HG03196 (cell line): ENCODE results near the gene SLC12A3.
"Not testable (repeated sequence)": the region's sequence is repeated elsewhere in the genome, so short reads cannot be mapped to it uniquely, and the experiment has no call there.

Experiments used
- ATAC-seq: cut with Tn5 transposase; IDR thresholded peaks from one replicate; pipeline ENCODE4 v1.9.1; 2021; ENCODE audit not compliant: unreplicated experiment

SLC12A3 gene

DNA sequence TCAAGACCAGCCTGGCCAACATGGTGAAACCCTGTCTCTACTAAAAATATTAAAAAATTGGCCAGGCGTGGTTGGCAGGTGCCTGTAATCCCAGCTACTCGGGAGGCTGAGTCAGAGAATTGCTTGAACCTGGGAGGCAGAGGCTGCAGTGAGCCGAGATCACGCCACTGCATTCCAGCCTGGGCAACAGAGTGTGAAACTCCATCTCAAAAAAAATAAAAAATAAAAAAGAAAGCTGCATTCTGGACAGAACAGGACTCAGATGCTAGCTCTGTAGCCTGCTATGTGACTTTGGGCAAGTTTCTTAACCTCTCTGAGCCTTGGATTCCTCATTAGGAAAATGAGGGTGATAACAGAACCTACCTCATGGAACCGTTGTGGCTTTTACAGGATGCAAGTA, 3.8 kb downstream of the SLC12A3 start:
- ATAC-seq = not testable (repeated sequence)

- ATAC-seq = no peak
Observed at GRCh38 chr16:56869513-56870275, 4.7 kb downstream of the SLC12A3 start.

GRCh38 chr16:56870276-56870888, 5.4 kb downstream of the SLC12A3 start:
- ATAC-seq = no peak

DNA sequence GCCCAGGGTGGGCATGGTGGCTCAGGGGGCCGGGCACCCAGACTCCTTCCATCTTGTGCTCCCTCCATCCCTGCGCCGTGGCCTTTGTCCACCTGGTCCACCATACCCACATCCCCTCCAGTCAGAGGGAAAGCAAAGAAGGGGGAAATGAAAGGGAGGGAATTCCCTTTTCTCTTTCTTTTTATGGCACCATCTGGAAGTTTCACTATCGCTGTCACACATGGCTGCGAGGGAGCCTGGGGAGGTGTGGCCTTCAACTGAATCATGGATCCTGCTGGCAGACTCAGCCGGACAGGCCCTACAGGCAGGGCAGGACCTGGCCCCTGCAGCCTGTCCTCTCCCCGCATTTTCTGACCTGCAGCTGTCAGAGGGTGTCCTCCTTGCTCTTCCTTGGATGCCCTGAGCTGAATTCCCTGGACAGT, 6.2 kb downstream of the SLC12A3 start:
- no peak for ATAC-seq

DNA sequence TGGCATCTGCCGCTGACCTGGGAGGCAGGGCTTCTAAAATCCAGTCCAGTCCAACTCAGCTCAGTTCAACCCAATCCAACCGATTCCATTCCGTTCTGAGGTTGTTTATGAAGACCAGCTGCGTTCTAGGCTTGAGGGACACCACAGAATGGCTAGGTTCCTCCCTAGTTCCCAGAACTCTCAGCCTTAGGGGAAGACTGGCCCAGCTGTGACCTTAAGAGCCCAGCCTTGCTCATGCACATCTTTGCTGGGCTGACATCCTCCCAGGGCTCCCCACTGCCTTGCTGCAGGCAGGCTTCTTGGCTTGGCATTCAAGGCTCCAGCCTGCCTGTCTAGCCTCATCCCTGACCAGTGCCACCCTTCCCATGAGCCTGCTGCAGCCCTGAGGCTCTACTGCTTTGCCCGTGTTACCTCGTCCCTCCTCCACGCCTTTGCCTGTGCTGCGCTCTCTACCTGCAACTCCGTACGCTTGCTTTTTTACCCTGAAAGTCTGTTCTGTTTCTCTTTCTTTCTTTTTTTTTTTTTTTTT, 7.9 kb downstream of the SLC12A3 start:
- no peak for ATAC-seq

DNA sequence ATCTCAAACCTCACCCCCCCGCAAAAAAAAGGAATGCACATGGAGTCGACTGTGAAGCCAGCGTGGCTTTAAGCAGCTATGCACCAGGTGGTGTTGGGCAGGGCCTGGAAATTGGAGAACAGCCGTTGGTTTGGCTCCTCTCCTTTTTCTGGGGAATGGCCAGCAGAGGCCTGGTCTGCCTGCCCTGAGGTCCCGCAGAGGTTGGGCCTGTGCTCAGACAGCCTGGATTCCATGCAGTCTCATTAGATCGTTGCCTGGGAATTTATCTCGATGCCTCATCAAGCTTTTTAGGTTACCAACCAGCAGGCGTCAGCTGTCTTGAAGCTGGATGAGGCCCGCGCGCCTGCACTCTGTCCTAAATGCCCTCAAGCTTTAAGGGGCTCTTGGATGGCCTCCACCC, 9.8 kb downstream of the SLC12A3 start:
- ATAC-seq = no peak

GRCh38 chr16:56876048-56876447, 11.0 kb downstream of the SLC12A3 start:
- no peak for ATAC-seq

DNA sequence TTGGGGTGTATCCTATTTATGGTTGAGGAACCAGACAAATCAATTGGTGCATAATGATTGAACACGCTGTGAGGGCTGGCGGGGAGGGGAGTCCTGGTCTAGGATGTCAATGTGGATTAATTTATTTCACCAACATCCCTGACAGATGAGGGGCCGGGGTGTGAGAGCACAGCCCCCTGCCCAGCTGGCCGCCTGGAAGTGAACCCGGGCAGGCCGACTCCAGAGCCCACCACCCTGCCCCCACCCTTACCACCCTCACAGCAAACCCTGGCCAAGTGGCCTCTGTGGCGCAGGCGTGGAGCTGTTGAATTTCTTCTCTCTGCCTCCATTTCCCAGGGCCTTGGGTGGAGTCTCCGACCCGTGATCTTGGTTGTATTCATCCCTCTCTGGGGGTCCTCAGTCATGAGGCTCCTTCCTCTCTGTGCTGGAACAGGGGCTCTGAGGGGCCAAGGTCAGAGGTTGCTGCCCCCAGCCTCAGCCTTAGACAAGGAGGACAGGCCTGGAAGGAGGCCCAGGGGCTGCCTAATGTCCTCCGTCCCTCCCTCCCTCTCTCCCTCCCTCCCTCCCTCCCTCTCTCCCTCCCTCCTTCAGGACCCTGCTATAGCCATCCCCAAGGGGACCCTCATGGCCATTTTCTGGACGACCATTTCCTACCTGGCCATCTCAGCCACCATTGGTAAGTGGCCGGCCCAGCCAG, 12.6 kb downstream of the SLC12A3 start:
- ATAC-seq = no peak

GRCh38 chr16:56878282-56878854, 13.4 kb downstream of the SLC12A3 start:
- ATAC-seq = no peak

DNA sequence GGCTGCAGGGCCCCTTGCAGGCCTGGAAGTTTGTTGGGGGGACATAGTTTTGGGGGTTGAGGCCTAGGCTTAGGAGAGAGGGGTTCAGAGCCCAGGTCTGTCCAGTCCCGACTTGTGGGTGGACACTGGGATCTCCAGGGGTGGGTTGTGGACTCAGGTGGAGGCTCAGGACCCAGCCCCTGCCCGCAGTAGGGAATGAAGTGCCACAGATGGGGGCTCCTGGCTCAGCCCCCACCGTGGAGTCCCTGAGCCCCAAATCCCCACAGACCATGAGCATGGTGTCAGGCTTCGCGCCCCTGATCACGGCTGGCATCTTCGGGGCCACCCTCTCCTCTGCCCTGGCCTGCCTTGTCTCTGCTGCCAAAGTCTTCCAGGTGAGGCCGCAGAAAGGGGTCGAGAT, 14.3 kb downstream of the SLC12A3 start:
- no peak for ATAC-seq

DNA sequence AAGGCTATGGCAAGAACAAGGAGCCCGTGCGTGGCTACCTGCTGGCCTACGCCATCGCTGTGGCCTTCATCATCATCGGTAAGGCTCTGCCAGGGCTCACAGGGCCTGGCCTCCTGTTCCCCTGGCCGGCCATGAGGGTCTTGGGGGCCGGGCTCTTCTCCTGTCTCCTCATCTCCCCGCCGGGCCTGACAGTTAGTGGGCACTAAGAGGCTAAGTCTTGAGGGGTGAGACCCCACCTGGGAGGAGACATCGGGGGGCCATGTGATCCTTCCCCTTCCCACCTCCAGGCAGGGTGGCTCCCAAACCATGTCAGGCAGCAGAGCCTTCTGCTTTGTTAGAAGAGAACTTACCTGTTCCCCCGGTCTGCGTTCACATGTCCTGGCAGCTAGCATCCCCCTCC, 15.2 kb downstream of the SLC12A3 start:
- ATAC-seq = no peak

DNA sequence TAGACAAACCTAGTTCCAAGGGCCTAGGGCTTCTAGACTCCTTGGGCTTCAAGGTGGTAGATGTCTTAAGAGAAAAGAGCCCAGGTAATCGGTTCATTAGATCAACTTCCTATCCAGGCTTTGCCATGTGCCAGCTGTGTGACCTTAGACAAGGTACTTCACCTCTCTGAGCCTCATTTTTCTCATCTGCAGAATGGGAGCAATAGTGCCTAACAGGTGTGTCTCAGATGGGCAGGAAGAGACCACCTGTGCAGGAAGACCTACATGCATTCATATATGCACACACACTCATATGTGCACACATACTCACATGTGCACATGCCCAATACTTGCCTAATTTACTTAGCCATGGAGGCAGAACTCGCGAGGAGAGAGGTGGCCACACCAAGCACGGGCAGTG, 15.7 kb downstream of the SLC12A3 start:
- ATAC-seq = no peak

GRCh38 chr16:56882077-56882800, 17.2 kb downstream of the SLC12A3 start:
- no peak for ATAC-seq

DNA sequence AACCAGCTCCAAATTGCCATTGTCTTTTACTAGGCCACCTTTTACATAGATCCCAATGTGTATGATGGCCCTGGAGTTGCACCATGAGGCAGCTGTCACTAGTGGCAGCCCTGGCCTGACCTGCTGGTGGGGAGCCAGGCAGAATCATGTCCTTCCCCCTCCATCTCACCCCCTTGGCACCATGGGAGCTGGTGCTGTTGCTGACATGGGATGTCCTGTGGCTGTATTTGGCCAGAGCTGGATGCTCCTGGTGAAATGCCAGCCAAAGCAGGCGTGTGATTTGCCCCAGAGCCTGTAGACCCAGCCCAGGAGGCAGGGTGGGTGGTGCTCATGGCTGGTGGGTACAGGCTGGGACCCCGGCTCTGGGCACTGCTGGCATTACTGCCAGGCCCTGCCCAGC, 18.6 kb downstream of the SLC12A3 start:
- no peak for ATAC-seq

DNA sequence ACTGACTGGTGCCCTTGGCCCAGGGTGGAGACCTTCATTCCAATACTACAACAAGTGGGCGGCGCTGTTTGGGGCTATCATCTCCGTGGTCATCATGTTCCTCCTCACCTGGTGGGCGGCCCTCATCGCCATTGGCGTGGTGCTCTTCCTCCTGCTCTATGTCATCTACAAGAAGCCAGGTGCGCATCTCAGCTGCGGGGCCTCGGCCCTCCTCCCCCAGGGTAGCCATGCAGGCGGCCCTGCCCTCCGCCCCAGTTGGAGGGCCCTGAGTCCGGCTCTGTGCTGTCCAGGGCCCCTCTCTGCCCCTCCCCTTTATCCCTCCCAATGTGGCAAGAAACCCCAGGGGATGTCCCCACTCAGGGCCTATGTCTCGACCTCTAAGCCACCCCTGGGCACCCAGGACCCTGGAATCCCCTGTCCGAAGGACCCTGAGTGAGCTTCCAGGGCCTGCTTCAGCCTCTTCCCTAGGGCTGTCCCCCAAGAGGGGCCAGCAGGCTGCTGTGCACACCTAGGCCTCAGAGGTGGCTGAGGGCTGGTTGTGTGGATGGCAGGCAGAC, 19.1 kb downstream of the SLC12A3 start:
- ATAC-seq = no peak

DNA sequence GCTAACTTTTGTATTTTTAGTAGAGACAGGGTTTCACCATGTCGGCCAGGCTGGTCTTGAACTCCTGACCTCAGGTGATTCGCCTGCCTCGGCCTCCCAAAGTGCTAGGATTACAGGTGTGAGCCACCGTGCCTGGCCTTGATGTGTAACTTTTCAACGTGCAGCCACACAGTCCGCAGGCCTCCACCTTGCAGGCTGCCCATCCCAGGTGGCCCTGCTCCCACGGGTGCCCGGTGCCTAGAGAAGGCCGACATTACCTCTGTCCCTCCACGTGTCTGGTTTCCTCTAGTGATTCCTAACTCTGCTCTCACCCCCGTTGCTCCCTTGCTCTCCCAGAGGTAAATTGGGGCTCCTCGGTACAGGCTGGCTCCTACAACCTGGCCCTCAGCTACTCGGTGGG, 19.9 kb downstream of the SLC12A3 start:
- ATAC-seq = not testable (repeated sequence)

- no peak for ATAC-seq
Observed at GRCh38 chr16:56885446-56886162, 20.6 kb downstream of the SLC12A3 start.

DNA sequence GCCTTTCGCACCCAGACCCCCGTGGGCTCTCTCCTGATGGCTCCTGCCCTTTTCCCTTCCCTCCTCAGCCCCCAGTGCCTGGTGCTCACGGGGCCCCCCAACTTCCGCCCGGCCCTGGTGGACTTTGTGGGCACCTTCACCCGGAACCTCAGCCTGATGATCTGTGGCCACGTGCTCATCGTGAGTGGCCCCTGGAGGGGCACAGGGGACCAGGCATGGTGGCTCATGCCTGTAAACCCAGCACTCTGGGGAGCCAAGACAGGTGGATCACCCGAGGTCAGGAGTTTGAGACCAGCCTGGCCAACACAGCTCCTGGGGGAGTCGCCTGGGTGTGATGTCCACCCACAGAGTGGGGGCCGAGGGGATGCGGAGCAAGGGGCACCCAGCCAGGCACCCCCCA, 21.3 kb downstream of the SLC12A3 start:
- no peak for ATAC-seq

DNA sequence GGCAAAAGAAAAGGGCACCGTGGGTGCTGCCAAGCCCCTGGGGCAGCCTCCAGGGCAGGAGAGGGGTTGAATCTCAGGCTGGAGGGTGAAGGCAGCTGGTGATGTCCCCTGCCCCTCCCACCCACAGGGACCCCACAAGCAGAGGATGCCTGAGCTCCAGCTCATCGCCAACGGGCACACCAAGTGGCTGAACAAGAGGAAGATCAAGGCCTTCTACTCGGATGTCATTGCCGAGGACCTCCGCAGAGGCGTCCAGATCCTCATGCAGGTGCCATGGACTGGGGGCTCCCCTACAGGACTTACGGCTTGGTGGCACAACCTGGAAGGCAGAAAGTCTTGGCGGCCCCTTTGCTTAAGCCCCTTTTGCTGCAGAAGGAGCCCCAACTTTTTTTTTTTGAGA, 21.8 kb downstream of the SLC12A3 start:
- ATAC-seq = no peak

- no peak for ATAC-seq
Observed at GRCh38 chr16:56888806-56889205, 23.8 kb downstream of the SLC12A3 start.
